ENCODE data around the gene PRAC2.
"Not testable (repeated sequence)": the region's sequence is repeated elsewhere in the genome, so short reads cannot be mapped to it uniquely, and the experiment has no call there.

- TF ChIP-seq POLR2A (IDR thresholded peaks at IDR 0.05); CTCF (IDR thresholded peaks at IDR 0.05 in 8 of 11, conservative IDR thresholded peaks at IDR 0.05 in 3 of 11): not testable (repeated sequence)
Measured at GRCh38 chr17:48716549-48716948, 6.4 kb upstream of the PRAC2 start.

Data from spleen (tissue), 7 donors.